AG09309 (cell line): ENCODE measurements around the gene XPC.
"Not testable (repeated sequence)": the region's sequence is repeated elsewhere in the genome, so short reads cannot be mapped to it uniquely, and the experiment has no call there.

Source experiments
- DNase-seq: peaks from one replicate; pipeline ENCODE4 v3.0.0-alpha.2; 2010; ENCODE audit warnings: low read depth
- H3K4me3 ChIP-seq: 2 replicates; pipeline ENCODE4 v1.5.1; 2011; ENCODE audit warnings: mild to moderate bottlenecking, low read depth, low read length, moderate library complexity; ENCODE audit not compliant: control insufficient read depth
- TF ChIP-seq, protein P1 (sequence below): IDR thresholded peaks from 2 replicates; pipeline ENCODE4 v1.5.1; 2011; ENCODE audit warnings: mild to moderate bottlenecking, low read depth, low read length, inconsistent platforms; ENCODE audit not compliant: insufficient read depth, control insufficient read depth; ENCODE audit errors: missing control alignments

Gene XPC

DNA sequence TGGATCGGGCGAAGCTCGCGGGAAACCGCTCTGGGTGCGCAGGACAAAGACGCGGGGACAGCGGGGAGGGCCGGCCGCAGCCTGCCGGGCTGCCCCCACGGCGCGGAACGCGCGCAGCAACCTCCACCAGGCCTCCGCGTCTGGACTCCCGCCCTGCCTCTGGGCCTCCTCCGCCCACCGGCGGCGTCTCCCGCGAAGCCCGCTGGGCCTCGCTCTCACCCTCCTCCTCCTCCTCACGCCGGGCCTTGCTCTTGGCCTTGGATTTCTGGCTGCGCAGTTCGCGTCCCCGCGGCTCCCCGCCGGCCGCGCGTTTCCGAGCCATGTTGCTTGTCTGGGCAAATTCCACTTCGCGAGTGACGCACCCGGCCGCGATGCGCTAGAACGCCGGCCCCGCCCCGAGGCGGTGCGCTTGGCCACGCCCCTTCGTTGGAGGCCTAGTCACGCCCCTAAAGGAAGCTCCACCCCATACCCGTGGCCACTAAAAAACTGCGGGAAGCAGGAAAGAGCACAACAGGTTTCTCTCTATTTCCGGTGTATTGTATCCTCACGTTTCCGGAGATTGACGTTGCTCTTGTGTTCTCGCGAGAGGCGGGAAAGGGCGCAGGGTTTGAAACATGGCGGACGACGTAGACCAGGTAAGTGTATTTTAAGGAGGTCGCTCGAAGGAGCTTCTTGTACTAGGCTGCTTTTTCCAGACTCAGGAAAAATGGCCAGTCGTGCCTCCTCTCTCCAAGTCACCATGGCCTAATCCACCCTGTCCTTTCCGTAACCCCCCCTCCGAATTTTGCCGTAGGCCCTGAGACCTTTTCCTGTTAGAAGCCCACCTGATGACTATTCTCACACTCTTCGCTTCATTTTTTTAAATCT is at the start of gene XPC, which contains the start of gene LSM3:
Gene XPC, minus strand, starts transcription at position 355 of the 867 bp plus-strand sequence. Its CDS starts 33 bp downstream, at position 322.
Gene LSM3, plus strand, starts transcription at position 571 of the 867 bp plus-strand sequence. Its CDS starts 44 bp downstream, at position 615.
- TF ChIP-seq, protein P1, sequence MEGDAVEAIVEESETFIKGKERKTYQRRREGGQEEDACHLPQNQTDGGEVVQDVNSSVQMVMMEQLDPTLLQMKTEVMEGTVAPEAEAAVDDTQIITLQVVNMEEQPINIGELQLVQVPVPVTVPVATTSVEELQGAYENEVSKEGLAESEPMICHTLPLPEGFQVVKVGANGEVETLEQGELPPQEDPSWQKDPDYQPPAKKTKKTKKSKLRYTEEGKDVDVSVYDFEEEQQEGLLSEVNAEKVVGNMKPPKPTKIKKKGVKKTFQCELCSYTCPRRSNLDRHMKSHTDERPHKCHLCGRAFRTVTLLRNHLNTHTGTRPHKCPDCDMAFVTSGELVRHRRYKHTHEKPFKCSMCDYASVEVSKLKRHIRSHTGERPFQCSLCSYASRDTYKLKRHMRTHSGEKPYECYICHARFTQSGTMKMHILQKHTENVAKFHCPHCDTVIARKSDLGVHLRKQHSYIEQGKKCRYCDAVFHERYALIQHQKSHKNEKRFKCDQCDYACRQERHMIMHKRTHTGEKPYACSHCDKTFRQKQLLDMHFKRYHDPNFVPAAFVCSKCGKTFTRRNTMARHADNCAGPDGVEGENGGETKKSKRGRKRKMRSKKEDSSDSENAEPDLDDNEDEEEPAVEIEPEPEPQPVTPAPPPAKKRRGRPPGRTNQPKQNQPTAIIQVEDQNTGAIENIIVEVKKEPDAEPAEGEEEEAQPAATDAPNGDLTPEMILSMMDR = no peak
- DNase-seq = peak; percentile 98
- peak within 1 kb of the TSS; percentile 84 for H3K4me3 ChIP-seq

DNA sequence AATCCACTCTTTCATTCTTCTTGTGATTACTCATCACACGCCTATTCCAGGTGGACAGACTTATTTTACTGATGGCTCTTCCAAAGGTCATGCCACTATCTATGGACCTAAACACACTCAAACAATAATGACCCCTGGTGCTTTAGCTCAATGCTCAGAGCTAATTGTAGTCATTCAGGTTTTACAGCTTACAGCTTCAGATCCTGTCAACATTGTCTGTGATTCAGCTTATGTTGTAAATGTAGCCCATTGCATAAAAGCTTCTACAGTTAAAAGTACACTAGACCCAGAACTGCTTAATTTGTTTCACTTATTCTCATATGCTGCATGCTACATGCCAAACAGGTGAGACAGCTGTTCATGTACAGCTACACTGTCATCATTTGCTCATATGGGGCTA is 49.5 kb upstream of the XPC start:
- no peak overlapping the region for H3K4me3 ChIP-seq
- TF ChIP-seq, protein P1 = no peak
- no peak for DNase-seq

DNA sequence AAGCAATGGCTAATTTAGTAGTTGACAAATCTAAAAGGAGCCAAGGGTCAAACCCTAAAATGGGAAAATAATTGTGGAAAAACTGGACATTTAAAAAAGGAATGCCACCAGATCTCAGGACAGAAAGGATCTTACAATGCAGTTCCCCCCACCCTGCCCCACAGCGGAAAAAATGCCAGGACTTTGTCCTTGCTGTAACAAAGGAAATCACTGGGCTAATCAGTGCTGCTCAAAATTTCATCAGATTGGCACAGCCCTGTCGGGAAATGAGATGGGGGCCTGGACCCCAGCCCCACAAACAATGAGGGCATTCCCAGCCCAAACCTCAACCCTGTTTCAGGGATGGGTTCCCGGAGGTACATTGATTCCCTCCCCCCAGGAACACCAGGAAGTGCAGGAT is 48.0 kb upstream of the XPC start:
- not testable (repeated sequence) for DNase-seq, H3K4me3 ChIP-seq

DNA sequence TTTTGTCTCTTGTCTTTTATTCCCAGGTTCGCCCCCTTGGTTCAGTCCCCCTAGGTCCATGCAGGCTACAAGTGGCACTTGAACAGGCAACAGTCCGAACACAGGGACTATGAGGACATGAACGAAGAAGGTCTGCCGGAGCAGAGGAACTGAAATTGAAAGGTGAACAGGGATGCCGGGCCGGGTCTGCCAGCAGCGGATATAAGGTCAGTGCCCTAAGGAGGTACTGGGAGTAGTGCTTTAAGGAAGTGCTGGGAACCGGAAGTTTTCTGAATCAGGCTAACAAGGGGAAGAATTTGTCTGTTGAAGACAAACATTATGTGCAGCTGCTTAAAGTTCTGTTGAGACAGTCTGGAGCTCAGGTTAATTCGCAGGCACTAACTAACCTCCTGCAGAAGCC is 47.0 kb upstream of the XPC start:
- DNase-seq = no peak
- TF ChIP-seq, protein P1 = no peak
- H3K4me3 ChIP-seq = no peak overlapping the region

DNA sequence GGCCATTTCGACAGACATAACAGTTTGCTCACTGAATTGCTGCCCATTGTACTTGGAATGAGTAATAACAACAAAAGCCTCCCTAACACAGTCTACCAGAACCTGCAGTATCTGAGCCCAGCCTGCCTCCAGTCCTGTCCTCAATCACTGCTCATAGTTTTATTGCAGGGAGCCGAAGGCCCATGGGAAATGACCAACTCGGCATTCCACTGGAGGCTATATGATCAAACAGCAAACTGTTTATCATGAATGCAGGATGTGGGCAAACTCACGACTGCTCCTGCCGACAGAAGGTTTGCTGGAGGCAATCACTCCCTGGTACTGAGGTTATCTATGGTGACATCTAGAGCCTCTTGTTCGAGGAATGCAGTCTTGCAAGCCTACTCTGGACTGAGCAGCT is 46.5 kb upstream of the XPC start:
- DNase-seq = no peak
- H3K4me3 ChIP-seq = no peak overlapping the region
- TF ChIP-seq, protein P1 = no peak

DNA sequence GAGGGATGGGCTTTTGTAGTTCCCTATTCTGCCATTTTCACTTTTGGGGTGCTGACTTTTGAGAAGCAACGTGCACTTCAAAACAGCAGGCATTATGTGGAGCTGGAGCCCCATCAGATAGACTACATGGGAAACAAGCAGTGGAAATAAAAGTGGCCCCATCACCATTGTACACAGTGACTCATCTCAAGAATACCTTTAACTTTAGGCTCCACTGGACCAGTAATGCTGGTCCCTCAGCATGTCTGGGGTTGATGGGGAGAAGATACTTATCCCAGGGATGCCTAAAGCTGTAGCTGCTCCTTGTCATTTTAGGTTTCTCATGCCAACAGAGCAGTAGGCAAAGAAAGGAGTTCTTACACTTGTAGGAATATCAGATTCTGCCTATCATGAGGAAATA is 45.2 kb upstream of the XPC start:
- H3K4me3 ChIP-seq = no peak overlapping the region
- TF ChIP-seq, protein P1 = no peak
- no peak for DNase-seq

DNA sequence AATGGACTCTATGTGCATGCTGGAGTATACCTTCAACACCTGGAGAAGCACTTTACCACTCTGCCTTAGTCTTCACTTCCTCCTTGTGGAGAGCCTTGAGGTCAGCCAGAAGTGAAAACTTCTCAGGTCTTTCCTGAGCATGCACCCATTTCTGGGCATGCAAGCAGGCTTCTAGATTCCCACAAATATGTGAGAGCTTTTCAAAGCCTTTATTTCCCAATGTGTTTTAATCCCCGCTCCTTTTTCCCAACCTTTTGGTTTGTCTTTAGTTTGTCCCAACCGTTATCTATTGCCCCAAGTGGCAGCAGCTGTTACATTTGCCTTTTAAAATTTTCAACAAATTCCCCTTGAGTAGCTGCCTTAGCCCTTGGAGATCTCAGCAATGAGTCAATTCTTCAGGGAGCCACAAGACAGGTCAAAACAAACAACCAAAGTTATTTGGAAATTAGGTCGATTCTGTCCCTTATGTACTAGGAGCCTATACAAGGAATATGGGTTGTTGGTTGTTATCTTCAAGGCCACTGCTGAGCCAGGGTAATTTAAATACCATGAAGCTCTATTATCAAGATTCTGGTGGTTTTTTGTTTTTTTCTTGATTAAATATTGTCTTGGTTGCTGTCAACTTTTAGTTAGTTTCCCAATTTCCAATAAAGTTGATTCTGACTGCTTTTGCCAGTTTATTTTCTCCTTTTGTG is 44.6 kb upstream of the XPC start:
- DNase-seq = no peak
- TF ChIP-seq, protein P1 = peak; percentile 3
- H3K4me3 ChIP-seq = no peak overlapping the region
